Measurements from ENCODE around the gene SLC37A2.

SLC37A2 gene

GRCh38 chr11:125069796-125070195 is 6.7 kb downstream of the SLC37A2 start:
- DNase-seq (ENCODE audit: low read depth), result no peak
- no peak for TF ChIP-seq CTCF (IDR thresholded peaks at IDR 0.05; ENCODE audit: control insufficient read depth, extremely low read depth, insufficient read depth)
- no peak overlapping the region for H3K4me3 ChIP-seq (ENCODE audit: low read depth, low read length)

- DNase-seq (ENCODE audit: low read depth), result no peak
- no peak overlapping the region for H3K4me3 ChIP-seq (ENCODE audit: low read depth, low read length)
- TF ChIP-seq CTCF (IDR thresholded peaks at IDR 0.05; ENCODE audit: control insufficient read depth, extremely low read depth, insufficient read depth), result no peak
Measured at GRCh38 chr11:125070699-125071254, 7.7 kb downstream of the SLC37A2 start.

DNA sequence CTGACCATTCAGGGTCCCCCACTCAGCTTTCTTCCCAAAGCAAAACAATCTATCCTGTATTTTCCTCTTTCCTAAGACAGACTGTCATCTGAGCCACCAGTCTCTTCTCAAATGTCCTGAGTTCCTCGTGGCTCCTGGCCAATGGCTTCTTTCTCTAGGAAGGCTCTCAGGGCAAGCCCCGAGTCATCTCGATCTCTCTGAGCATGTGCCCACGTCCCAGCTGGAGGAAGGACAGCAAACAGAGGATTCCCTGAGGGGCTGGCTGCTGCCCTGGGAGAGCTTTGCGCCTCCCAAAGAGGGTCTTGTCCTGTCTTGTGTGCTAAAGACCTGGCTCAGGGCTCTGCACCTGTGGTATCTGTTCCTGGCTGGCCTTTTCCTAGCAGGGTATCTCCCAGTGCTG is 8.3 kb downstream of the SLC37A2 start:
- DNase-seq (ENCODE audit: low read depth), result no peak
- no peak overlapping the region for H3K4me3 ChIP-seq (ENCODE audit: low read depth, low read length)

GRCh38 chr11:125071846-125072217 is 8.7 kb downstream of the SLC37A2 start:
- no peak for TF ChIP-seq CTCF (IDR thresholded peaks at IDR 0.05; ENCODE audit: control insufficient read depth, extremely low read depth, insufficient read depth)
- DNase-seq (ENCODE audit: low read depth), result no peak
- no peak overlapping the region for H3K4me3 ChIP-seq (ENCODE audit: low read depth, low read length)

More for the DNA sequence above, 8.3 kb downstream of the SLC37A2 start:
- TF ChIP-seq CTCF (IDR thresholded peaks at IDR 0.05; ENCODE audit: control insufficient read depth, extremely low read depth, insufficient read depth), result no peak

GRCh38 chr11:125072218-125072960 is 9.3 kb downstream of the SLC37A2 start:
- H3K4me3 ChIP-seq (ENCODE audit: low read depth, low read length), result no peak overlapping the region
- no peak for DNase-seq (ENCODE audit: low read depth)
- no peak for TF ChIP-seq CTCF (IDR thresholded peaks at IDR 0.05; ENCODE audit: control insufficient read depth, extremely low read depth, insufficient read depth)

- H3K4me3 ChIP-seq (ENCODE audit: low read depth, low read length), result no peak overlapping the region
- TF ChIP-seq CTCF (IDR thresholded peaks at IDR 0.05; ENCODE audit: control insufficient read depth, extremely low read depth, insufficient read depth), result no peak
- no peak for DNase-seq (ENCODE audit: low read depth)
Measured at GRCh38 chr11:125072961-125073590, 10.0 kb downstream of the SLC37A2 start.
